HG03280 (cell line): ENCODE results near the gene OPN5.

Source experiments
- ATAC-seq: cut with Tn5 transposase; IDR thresholded peaks from one replicate; pipeline ENCODE4 v1.9.1; 2021; ENCODE audit warnings: mild to moderate bottlenecking, moderate library complexity; ENCODE audit not compliant: unreplicated experiment

OPN5 gene

GRCh38 chr6:47787620-47788497 is 6.0 kb downstream of the OPN5 start:
- peak; percentile 90 for ATAC-seq

- ATAC-seq = no peak
Observed at GRCh38 chr6:47788498-47788884, 6.7 kb downstream of the OPN5 start.

DNA sequence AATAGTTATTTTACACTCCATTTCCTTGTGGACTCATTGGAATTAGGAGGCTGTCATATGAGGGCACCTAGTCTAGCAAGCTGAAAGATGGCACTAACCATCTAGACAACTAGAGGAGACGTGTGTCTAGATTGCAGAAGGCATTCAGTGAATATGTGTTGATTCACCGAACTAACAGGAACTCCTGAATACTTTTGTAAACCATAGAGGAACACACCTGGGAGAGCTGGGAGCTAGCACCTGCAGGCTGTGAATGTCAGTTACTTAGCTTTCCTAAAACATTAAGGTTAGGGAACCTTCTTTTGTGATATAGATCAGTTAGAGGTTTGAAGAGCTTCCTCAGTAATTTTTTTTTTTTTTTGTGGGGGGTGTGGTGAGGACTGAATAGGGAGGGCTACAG is 7.7 kb downstream of the OPN5 start:
- ATAC-seq = no peak

GRCh38 chr6:47792216-47792733 is 10.4 kb downstream of the OPN5 start:
- ATAC-seq = no peak

- ATAC-seq = no peak
Observed at GRCh38 chr6:47794577-47795135, 12.8 kb downstream of the OPN5 start.

- ATAC-seq = no peak
Observed at GRCh38 chr6:47801984-47802383, 20.2 kb downstream of the OPN5 start.

GRCh38 chr6:47804821-47805220 is 23.0 kb downstream of the OPN5 start:
- no peak for ATAC-seq

DNA sequence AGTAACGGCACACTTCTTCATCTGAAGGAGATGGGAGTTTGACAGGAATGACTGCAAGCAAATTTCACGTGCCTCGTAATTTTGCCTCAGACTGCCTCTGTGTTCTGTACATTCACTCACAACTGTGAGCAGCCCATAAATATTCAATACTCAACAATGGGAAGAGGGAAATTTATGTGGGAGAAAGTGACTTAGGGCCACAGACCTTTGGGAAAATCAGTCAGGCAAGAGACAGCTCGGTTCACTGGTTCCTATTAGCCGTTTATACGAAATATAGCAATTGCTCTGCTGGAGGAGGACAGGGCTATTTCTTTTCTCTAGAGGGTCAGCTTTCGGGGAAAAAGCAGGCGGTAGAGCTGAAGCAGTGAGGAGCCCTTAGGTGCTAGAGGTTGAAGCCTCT is 28.0 kb downstream of the OPN5 start:
- ATAC-seq = no peak

DNA sequence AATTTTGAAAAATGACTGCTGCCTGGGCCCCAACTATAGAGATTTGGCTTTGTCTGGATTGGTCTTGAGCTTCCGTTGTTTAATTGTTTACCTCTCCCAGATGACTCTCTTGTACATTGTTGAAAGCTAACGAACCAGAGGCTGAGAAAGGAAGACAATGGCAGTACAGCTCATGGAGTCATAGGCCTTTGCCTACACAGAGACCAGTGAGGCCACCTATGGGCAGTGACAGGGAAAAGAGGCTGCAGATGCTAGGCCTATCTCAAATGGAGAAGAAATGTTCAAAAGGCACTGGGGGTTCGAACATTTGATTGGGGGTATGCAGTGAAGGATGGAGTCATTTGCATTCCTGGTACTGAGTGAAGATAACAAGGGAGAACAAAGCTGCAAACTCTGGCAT is 29.1 kb downstream of the OPN5 start:
- ATAC-seq = no peak

GRCh38 chr6:47811443-47811842 is 29.6 kb downstream of the OPN5 start:
- no peak for ATAC-seq

- no peak for ATAC-seq
Observed at GRCh38 chr6:47817749-47818148, 35.9 kb downstream of the OPN5 start.

GRCh38 chr6:47819461-47819860 is 37.6 kb downstream of the OPN5 start:
- no peak for ATAC-seq

GRCh38 chr6:47822856-47823554 is 41.2 kb downstream of the OPN5 start:
- ATAC-seq = no peak

DNA sequence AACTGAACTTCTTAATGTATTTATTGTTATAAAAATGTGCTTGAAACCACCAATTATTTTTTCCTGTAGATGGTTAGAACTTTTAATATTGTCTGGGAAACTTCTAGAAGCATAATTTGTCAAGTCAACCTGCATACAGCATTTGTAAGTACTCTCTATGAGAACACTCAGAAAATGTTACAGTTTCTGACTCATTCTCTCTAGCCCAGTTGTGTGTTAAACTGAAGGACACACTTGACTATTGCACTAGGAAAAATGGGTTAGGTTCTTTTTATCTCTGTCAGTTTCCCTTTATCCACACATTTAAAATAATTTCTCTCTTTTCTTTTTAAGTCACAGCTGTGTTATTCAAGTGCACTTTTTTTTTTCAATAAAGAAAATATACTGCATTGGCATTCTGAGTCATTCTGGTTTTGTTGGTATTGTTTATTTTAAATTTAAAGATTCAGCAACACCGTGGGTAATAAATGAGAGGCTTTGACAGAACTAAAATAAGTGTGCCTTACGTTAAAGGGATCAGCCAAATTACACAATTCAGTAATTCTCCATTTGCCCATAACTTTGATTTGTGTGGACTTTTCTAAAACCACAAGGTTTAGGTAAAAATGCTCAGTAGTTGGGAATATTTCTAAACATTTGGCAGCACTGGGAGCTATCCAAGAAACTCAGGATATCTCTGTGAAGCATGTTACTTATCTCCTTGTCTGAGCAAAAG is 50.7 kb downstream of the OPN5 start:
- ATAC-seq = no peak

GRCh38 chr6:47834196-47834595 is 52.4 kb downstream of the OPN5 start:
- no peak for ATAC-seq

DNA sequence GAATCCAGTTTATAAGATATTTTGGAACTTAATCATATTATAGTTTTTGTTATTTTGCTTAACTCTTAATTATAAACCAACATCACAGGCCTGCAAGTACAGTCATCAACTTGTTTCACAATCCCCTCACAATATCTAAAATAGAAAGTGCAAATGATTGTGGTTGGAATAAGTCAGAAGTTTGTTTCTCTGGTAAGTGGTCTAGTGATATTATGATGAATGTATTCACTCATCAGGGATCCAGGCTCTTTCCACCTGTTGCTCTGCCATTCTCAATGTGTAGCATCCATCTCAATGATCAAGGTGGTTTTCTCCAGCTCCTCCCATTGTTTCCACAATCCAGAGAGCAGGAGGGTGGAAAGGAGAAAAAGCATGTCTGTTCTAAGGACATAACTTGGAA is 54.2 kb downstream of the OPN5 start:
- no peak for ATAC-seq

DNA sequence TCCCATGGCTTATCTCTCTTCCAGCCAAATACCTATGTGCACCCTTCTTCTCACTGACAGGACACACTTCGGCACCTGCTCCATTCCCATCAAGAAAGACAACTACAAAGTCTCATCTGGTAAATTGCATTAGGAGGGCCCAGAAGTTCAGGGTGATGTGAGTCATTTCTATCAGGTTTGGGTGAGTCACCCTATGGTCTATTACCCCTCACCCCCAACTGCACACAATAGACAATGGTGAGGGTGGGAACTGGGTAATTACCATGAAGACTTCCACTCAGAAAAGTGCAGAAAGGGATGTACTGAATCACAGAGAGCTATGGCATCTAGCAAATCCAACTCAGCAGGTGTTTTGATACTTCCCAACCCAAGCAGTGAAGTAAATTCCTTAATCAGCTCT is 54.8 kb downstream of the OPN5 start:
- no peak for ATAC-seq

GRCh38 chr6:47839645-47840044 is 57.8 kb downstream of the OPN5 start:
- ATAC-seq = no peak

GRCh38 chr6:47844881-47845280 is 63.0 kb downstream of the OPN5 start:
- no peak for ATAC-seq

DNA sequence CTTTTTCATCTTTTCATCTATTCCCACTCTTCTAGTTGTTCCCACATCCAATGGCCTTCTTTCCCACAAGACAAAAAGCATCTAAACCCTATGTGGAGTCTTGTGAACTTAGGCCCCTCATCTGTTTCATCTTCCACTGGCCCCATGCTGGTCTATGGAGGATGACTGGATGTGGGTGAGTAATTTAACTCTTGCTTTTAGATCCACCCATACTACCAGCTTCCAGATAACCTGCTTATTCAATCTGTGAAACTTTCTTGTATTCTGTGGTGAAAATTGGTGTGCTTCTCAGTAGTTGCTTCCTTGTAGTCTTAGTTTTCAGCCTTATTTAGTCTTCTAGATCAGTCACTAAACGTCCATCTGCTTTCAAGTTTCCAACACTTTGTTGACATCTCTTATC is 64.9 kb downstream of the OPN5 start:
- no peak for ATAC-seq

DNA sequence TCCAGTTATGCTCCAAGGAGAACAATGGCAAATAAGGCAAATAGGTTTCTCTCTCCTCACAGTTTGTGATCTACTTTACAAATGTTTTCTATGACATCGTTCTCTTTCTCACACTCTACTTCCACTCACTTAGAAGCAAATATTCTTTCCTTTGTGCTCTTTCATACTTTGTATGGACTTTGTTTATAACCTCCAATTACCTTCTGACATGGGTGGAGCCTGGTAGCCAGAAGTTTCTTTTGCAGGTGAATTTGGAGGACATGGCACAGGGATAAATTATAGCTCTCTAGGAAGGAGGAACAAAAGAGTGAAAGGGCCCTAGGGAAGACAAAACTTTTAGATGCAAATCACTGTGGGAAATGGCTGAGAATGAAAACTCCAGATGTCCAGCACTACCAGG is 69.3 kb downstream of the OPN5 start:
- no peak for ATAC-seq
